HepG2 (cell line): Measurements from ENCODE around the gene STIM2. TPM values are rescaled to one million over a fixed set of nuclear protein-coding genes. Genes with fewer than 3 reads are reported as not detected.

Source experiments
- ATAC-seq: fragments of 200-7000 bp; cut with Tn5 transposase; 3 replicates; pipeline ENCODE4 v1.9.1; 2020; ENCODE audit warnings: mild to moderate bottlenecking, moderate library complexity
- BruUV-seq: library from RNA; stranded (reverse); fragments of 400-500 nt; replicated peaks from 2 replicates; lab custom pipeline; 2021; lab: Mats Ljungman, UMichigan
- CTCF ChIA-PET: fragments of 300-600 bp; formaldehyde crosslinking; extraction: SDS; loops from one replicate; lab custom pipeline; 2021; ENCODE audit warnings: low total read pairs, inconsistent platforms, low intra/inter-chr PET ratio; lab: Yijun Ruan, JAX
- POLR2A ChIA-PET: fragments of 350-600 bp; sonication (Branson Sonifier 250); formaldehyde crosslinking; loops from one replicate; lab custom pipeline; 2020; ENCODE audit warnings: antibody characterized with exemption, inconsistent platforms; lab: Yijun Ruan, JAX
- DNase-seq: peaks from one replicate; pipeline ENCODE4 v3.0.0-alpha.2; 2015; ENCODE audit warnings: low spot score
- FAIRE-seq: peaks from 3 replicates; lab custom pipeline; 2011; peaks lifted over from hg19 to GRCh38; lab: Jason Lieb, UNC
- H2AFZ ChIP-seq: one replicate; pipeline ENCODE4 v1.6.1; 2011; ENCODE audit warnings: low read length, inconsistent platforms
- H3K27ac ChIP-seq: fragments of 300-600 bp; 3 replicates; pipeline ENCODE4 v1.8.0; 2011; ENCODE audit warnings: mixed run types, mild to moderate bottlenecking, mixed read lengths, low read length, inconsistent platforms; ENCODE audit not compliant: insufficient read depth; ENCODE audit errors: extremely low read length
- H3K27me3 ChIP-seq, 2 experiments: fragments of 200-600 bp in 1 of 2; 2 replicates in 1 of 2; 3 replicates in 1 of 2; pipeline versions ENCODE4 v1.6.0 to v1.8.0; 2011; ENCODE audit warnings: low read length in 2 of 2, mild to moderate bottlenecking in 2 of 2, moderate library complexity in 2 of 2, inconsistent platforms in 1 of 2; ENCODE audit not compliant: insufficient read depth in 2 of 2, control insufficient read depth in 1 of 2
- H3K36me3 ChIP-seq, 2 experiments: fragments of 200-600 bp in 1 of 2; replicated peaks in 1 of 2; 2 replicates in 1 of 2; 3 replicates in 1 of 2; pipeline versions ENCODE4 v1.5.1 to v1.8.0; 2011; ENCODE audit warnings: low read length in 2 of 2, inconsistent platforms in 1 of 2; ENCODE audit not compliant: insufficient read depth in 2 of 2, control insufficient read depth in 1 of 2
- H3K4me1 ChIP-seq: 2 replicates; pipeline ENCODE4 v1.5.1; 2012; ENCODE audit warnings: low read length, inconsistent platforms; ENCODE audit not compliant: insufficient read depth
- H3K4me2 ChIP-seq: 2 replicates; pipeline ENCODE4 v1.6.0; 2011; ENCODE audit warnings: low read depth, low read length, inconsistent platforms
- H3K4me3 ChIP-seq, 3 experiments: fragments of 200-600 bp in 1 of 3; sonication (generic), shearing (Covaris generic) in 1 of 3; replicated peaks in 1 of 3; 2 replicates each; pipeline ENCODE4 v1.5.1; 2011 to 2016; ENCODE audit warnings: low read length in 3 of 3, inconsistent platforms in 2 of 3, low read depth in 2 of 3, mild to moderate bottlenecking in 2 of 3, control low read depth in 1 of 3, mixed read lengths in 1 of 3; ENCODE audit not compliant: insufficient read depth in 1 of 3
- H3K79me2 ChIP-seq: one replicate; pipeline ENCODE4 v1.6.1; 2011; ENCODE audit warnings: low read length, inconsistent platforms; ENCODE audit not compliant: insufficient read depth
- H3K9ac ChIP-seq: 2 replicates; pipeline ENCODE4 v1.6.0; 2011; ENCODE audit warnings: mild to moderate bottlenecking, low read depth, low read length, inconsistent platforms; ENCODE audit not compliant: insufficient read depth
- H3K9me3 ChIP-seq: 2 replicates; pipeline ENCODE4 v1.5.1; 2012; ENCODE audit warnings: mild to moderate bottlenecking, low read length
- H4K20me1 ChIP-seq: 2 replicates; pipeline ENCODE4 v1.6.0; 2011; ENCODE audit warnings: inconsistent platforms, mild to moderate bottlenecking, low read length, moderate library complexity; ENCODE audit not compliant: insufficient read depth
- ATF1 ChIP-seq: IDR thresholded peaks from 2 replicates; pipeline ENCODE4 v1.6.1; 2016; ENCODE audit warnings: mild to moderate bottlenecking, control low read depth
- CBX5 ChIP-seq: sonication (generic); formaldehyde crosslinking; IDR thresholded peaks from 2 replicates; pipeline ENCODE4 v1.4.0; 2020; ENCODE audit warnings: missing genetic modification reagents, borderline replicate concordance
- GATAD2A ChIP-seq: IDR thresholded peaks from 2 replicates; pipeline ENCODE4 v1.6.1; 2016
- IRX3 ChIP-seq: sonication (generic); formaldehyde crosslinking; IDR thresholded peaks from 2 replicates; pipeline ENCODE4 v1.8.1; 2023; ENCODE audit warnings: mild to moderate bottlenecking, low read depth, missing genetic modification reagents, borderline replicate concordance
- RAD21 ChIP-seq: fragments of 450-650 bp; formaldehyde crosslinking; IDR thresholded peaks from 2 replicates; pipeline ENCODE4 v1.5.0; 2020; ENCODE audit warnings: mild to moderate bottlenecking
- REPIN1 ChIP-seq: sonication (generic); formaldehyde crosslinking; IDR thresholded peaks from 2 replicates; pipeline ENCODE4 v1.8.0; 2022; ENCODE audit warnings: missing genetic modification reagents, low read depth, mild to moderate bottlenecking, borderline replicate concordance
- SALL1 ChIP-seq: sonication (generic); formaldehyde crosslinking; IDR thresholded peaks from 2 replicates; pipeline ENCODE4 v1.8.0; 2022; ENCODE audit warnings: mild to moderate bottlenecking, missing genetic modification reagents
- SIN3B ChIP-seq: fragments of 150-350 bp; IDR thresholded peaks from 2 replicates; pipeline ENCODE4 v1.6.1; 2014; ENCODE audit warnings: low read length
- ZBTB44 ChIP-seq: sonication (generic); formaldehyde crosslinking; IDR thresholded peaks from 2 replicates; pipeline ENCODE4 v1.4.0; 2020; ENCODE audit warnings: missing genetic modification reagents
- ZNF431 ChIP-seq: sonication (generic); formaldehyde crosslinking; IDR thresholded peaks from 2 replicates; pipeline ENCODE4 v1.9.0; 2022; ENCODE audit warnings: missing genetic modification reagents, low read depth, mild to moderate bottlenecking, borderline replicate concordance
- ZNF562 ChIP-seq: sonication (generic); formaldehyde crosslinking; IDR thresholded peaks from 2 replicates; pipeline ENCODE4 v1.8.0; 2022; ENCODE audit warnings: missing genetic modification reagents, borderline replicate concordance
- ZNF598 ChIP-seq: sonication (generic); formaldehyde crosslinking; IDR thresholded peaks from 2 replicates; pipeline ENCODE4 v1.5.1; 2020; ENCODE audit warnings: mild to moderate bottlenecking, missing genetic modification reagents, borderline replicate concordance
- ZNF766 ChIP-seq: sonication (generic); formaldehyde crosslinking; IDR thresholded peaks from 2 replicates; pipeline ENCODE4 v1.5.0; 2020; ENCODE audit warnings: missing genetic modification reagents, borderline replicate concordance
- ZNF776 ChIP-seq: sonication (generic); formaldehyde crosslinking; IDR thresholded peaks from 2 replicates; pipeline ENCODE4 v1.4.0; 2020; ENCODE audit warnings: mild to moderate bottlenecking, missing genetic modification reagents
- WGBS: methylation state at CpG from one replicate; pipeline ENCODE4 v1.1.6; 2017; ENCODE audit warnings: low lambda C conversion rate; 5-methylcytosine and 5-hydroxymethylcytosine counted together
- in situ Hi-C: cut with HindIII; loops from 2 replicates; pipeline ENCODE4 v1.10.0; 2017; ENCODE audit warnings: low pct_unique_long_range_greater_than_20kb; ENCODE audit not compliant: extremely low pct_ligation_motif_present
- intact Hi-C: fragments of 100-400 bp; cut with micrococcal nuclease; formaldehyde crosslinking; loops from one replicate; pipeline ENCODE4 v1.10.0; 2022; ENCODE audit not compliant: unreplicated experiment
- polyA plus RNA-seq, 8 experiments: library from polyadenylated mRNA; depleted of rRNA in 3 of 8; stranded (reverse) in 7 of 8; unstranded in 1 of 8; fragments of >200 nt; fragmentation: Illumina TruSeq in 4 of 8; extraction: Trizol in 4 of 8; gene quantifications; 2 replicates each; pipeline versions ENCODE4 v1.2.1 to v1.2.3, GENCODE V29; 2011 to 2016; ENCODE audit warnings: low read depth in 4 of 8, missing spikeins in 1 of 8, mixed read lengths in 1 of 8; ENCODE audit not compliant: insufficient read depth in 1 of 8
- total RNA-seq, 5 experiments: library from RNA; depleted of rRNA; stranded (reverse); fragments of >200 nt; fragmentation: Illumina TruSeq; extraction: Trizol; gene quantifications; 2 replicates each; pipeline ENCODE4 v1.2.3, GENCODE V29; 2016; ENCODE audit warnings: low read depth in 1 of 5
- TF ChIP-seq, protein P1 (sequence below): sonication (generic); formaldehyde crosslinking; IDR thresholded peaks from 2 replicates; pipeline ENCODE4 v1.8.0; 2022; ENCODE audit warnings: missing genetic modification reagents, low read depth, mild to moderate bottlenecking, borderline replicate concordance

STIM2 gene
- total and polyA plus RNA-seq, 2 of the 13 experiments (the other 11 are each of a cell fraction or from before 2014, with no cell fraction given), result 19.3 to 19.4 TPM

- H3K36me3 ChIP-seq, result no peaks in the 10 kb centered on the region
- no peak for TF ChIP-seq SALL1
- no peak for TF ChIP-seq RAD21 (CRISPR knock-in tag)
- TF ChIP-seq, protein P1, sequence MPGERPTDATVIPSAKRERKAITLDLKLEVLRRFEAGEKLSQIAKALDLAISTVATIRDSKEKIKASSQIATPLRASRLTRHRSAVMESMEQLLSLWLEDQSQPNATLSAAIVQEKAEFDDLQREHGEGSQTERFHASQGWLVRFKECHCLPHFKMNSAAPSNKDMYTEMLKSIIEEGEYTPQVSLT (CRISPR knock-in tag), result no peak
- ChIA-PET POLR2A (no interaction called here), CTCF (no interaction called here)
- ATAC-seq (no peak), DNase-seq (no peak), FAIRE-seq (no peak)
- no peak overlapping the region for H3K9ac ChIP-seq
- no peak overlapping the region for H2AFZ ChIP-seq
- H3K79me2 ChIP-seq, result no peaks in the 10 kb centered on the region
- BruUV-seq, result no TSS peak
- in situ Hi-C loops (no loop called here), intact Hi-C loops (no loop called here)
- no peak overlapping the region for H3K4me2 ChIP-seq
- H3K27me3 ChIP-seq, result no peaks in the 10 kb centered on the region
- H3K4me3 ChIP-seq, result no peak overlapping the region
- H4K20me1 ChIP-seq, result no peaks in the 10 kb centered on the region
- no peak overlapping the region for H3K27ac ChIP-seq
- 92% methylated on average over 4 of the region's 4 CpGs for WGBS
- H3K4me1 ChIP-seq, result 0 out of 2 replicates have a peak, but pooled peaks cover 7% of the 10 kb centered on the region
- no peaks in the 10 kb centered on the region for H3K9me3 ChIP-seq
Observed at GRCh38 chr4:26958925-26959653, 98.4 kb downstream of the STIM2 start.

DNA sequence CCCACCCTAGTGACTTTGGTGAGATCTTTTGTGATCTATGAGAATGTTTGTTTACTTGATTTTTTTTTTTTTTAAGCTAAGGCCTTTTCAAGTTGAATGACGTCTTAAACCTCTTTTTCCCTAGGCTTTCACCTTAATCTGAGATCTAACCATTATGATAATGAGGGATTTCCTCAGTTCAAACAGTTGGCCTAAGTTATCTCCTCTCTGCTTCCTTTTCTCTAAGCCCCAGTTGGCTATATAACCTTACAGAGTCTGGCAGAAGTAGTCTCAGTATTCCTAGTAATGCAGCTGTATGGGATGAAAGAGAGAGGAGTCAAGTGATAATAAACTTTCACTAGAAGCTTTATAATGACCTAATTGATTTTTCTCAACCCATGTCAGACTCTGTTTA lies 99.0 kb downstream of the STIM2 start:
- Histone ChIP-seq H3K4me3 (no peak overlapping the region), H3K27ac (no peak overlapping the region), H3K4me2 (no peak overlapping the region), H3K27me3 (no peaks in the 10 kb centered on the region), H4K20me1 (no peaks in the 10 kb centered on the region), H3K4me1 (0 out of 2 replicates have a peak, but pooled peaks cover 7% of the 10 kb centered on the region), H2AFZ (no peak overlapping the region), H3K36me3 (no peaks in the 10 kb centered on the region)
- BruUV-seq, result no TSS peak
- FAIRE-seq, result no peak
- TF ChIP-seq ZNF562 (CRISPR knock-in tag), result no peak
- TF ChIP-seq REPIN1 (CRISPR knock-in tag), result no peak
- no peak for TF ChIP-seq IRX3 (CRISPR knock-in tag)
- no peak for TF ChIP-seq SIN3B
- TF ChIP-seq GATAD2A (CRISPR knock-in tag), result no peak
- no peak for TF ChIP-seq CBX5 (CRISPR knock-in tag)
- TF ChIP-seq ZBTB44, result no peak
- TF ChIP-seq ZNF776 (CRISPR knock-in tag), result no peak
- no peak for TF ChIP-seq ZNF766 (CRISPR knock-in tag)
- TF ChIP-seq ZNF431 (CRISPR knock-in tag), result no peak
- TF ChIP-seq ATF1 (CRISPR knock-in tag), result no peak
- TF ChIP-seq ZNF598 (CRISPR knock-in tag), result no peak
- TF ChIP-seq, all 625 proteins: peak for 0
- Histone ChIP-seq H3K9ac (no peak overlapping the region), H3K9me3 (no peaks in the 10 kb centered on the region), H3K79me2 (no peaks in the 10 kb centered on the region)
- POLR2A ChIA-PET, result no interaction called here
- ATAC-seq (no peak), DNase-seq (no peak)
- 89% methylated on average over 1 of the region's 1 CpG for WGBS
- in situ Hi-C loops (no loop called here), intact Hi-C loops (no loop called here)
- CTCF ChIA-PET, result no interaction called here
